CD14-positive monocyte (primary cell): ENCODE measurements around the gene COX11. TPM values are rescaled to one million over a fixed set of nuclear protein-coding genes. Genes with fewer than 3 reads are reported as not detected.

Source experiments
- DNase-seq, 3 donors: peaks; one replicate each; pipeline ENCODE4 v3.0.0-alpha.2; 2011 to 2022
- H2AFZ ChIP-seq: 2 replicates; pipeline ENCODE4 v1.6.0; 2012; ENCODE audit warnings: mild to moderate bottlenecking, low read depth, low read length, inconsistent platforms; ENCODE audit not compliant: insufficient read depth, poor library complexity, severe bottlenecking
- H3K27ac ChIP-seq, 2 donors: 1 replicate in 1 of 2; 2 replicates in 1 of 2; pipeline ENCODE4 v1.5.1; 2012 to 2013; ENCODE audit warnings: low read length in 2 of 2, control low read depth in 1 of 2, inconsistent platforms in 1 of 2, low read depth in 1 of 2, mild to moderate bottlenecking in 1 of 2
- H3K27me3 ChIP-seq, 2 donors: one replicate each; pipeline versions ENCODE4 v1.6.0 to v1.6.1; 2011 to 2013; ENCODE audit warnings: low read length in 2 of 2; ENCODE audit not compliant: control insufficient read depth in 2 of 2, insufficient read depth in 2 of 2
- H3K36me3 ChIP-seq, 2 donors: replicated peaks in 1 of 2; 1 replicate in 1 of 2; 2 replicates in 1 of 2; pipeline versions ENCODE4 v1.5.1 to v1.6.1; 2012 to 2013; ENCODE audit warnings: low read length in 2 of 2, control low read depth in 1 of 2, inconsistent platforms in 1 of 2, mild to moderate bottlenecking in 1 of 2; ENCODE audit not compliant: insufficient read depth in 2 of 2, control insufficient read depth in 1 of 2
- H3K4me1 ChIP-seq, 2 donors: 1 replicate in 1 of 2; 2 replicates in 1 of 2; pipeline versions ENCODE4 v1.5.1 to v1.6.1; 2012 to 2013; ENCODE audit warnings: low read length in 2 of 2, control low read depth in 1 of 2, inconsistent platforms in 1 of 2, mild to moderate bottlenecking in 1 of 2, moderate library complexity in 1 of 2; ENCODE audit not compliant: insufficient read depth in 2 of 2, control insufficient read depth in 1 of 2
- H3K4me2 ChIP-seq: replicated peaks from 2 replicates; pipeline ENCODE3; 2012; ENCODE audit warnings: low read length, moderate library complexity, mild to moderate bottlenecking; ENCODE audit not compliant: poor library complexity, severe bottlenecking; ENCODE audit errors: extremely low read depth
- H3K4me3 ChIP-seq, 3 experiments: fragments of 200-600 bp in 1 of 3; sonication (generic) in 1 of 3; replicated peaks in 1 of 3; 1 replicate in 2 of 3; 2 replicates in 1 of 3; pipeline ENCODE4 v1.5.1; 2011 to 2013; ENCODE audit warnings: low read length in 3 of 3, mild to moderate bottlenecking in 3 of 3, control low read depth in 2 of 3, low read depth in 2 of 3, inconsistent platforms in 1 of 3, moderate library complexity in 1 of 3
- H3K79me2 ChIP-seq: 2 replicates; pipeline ENCODE4 v1.6.0; 2012; ENCODE audit warnings: mild to moderate bottlenecking, control low read depth, inconsistent platforms, low read length, moderate library complexity; ENCODE audit not compliant: insufficient read depth
- H3K9ac ChIP-seq: 2 replicates; pipeline ENCODE4 v1.6.0; 2017; ENCODE audit warnings: low read length, mild to moderate bottlenecking; ENCODE audit not compliant: insufficient read depth, poor library complexity, severe bottlenecking
- H3K9me3 ChIP-seq, 2 donors: replicated peaks in 1 of 2; 1 replicate in 1 of 2; 2 replicates in 1 of 2; pipeline versions ENCODE4 v1.5.1 to v1.6.1; 2012 to 2013; ENCODE audit warnings: low read length in 2 of 2, control low read depth in 1 of 2; ENCODE audit not compliant: control insufficient read depth in 1 of 2, insufficient read depth in 1 of 2
- H4K20me1 ChIP-seq: 2 replicates; pipeline ENCODE4 v1.6.0; 2012; ENCODE audit warnings: mild to moderate bottlenecking, low read length, control low read depth, moderate library complexity; ENCODE audit not compliant: insufficient read depth
- H3K27ac Mint-ChIP-seq, 7 donors: one replicate each; pipeline ENCODE4 v1.8.0; 2020; ENCODE audit warnings: mild to moderate bottlenecking in 7 of 7, mixed read lengths in 7 of 7, moderate library complexity in 6 of 7, inconsistent platforms in 2 of 7
- H3K27me3 Mint-ChIP-seq, 3 donors: one replicate each; pipeline ENCODE4 v1.8.0; 2021 to 2022; ENCODE audit warnings: low read depth in 3 of 3, mild to moderate bottlenecking in 3 of 3, mixed read lengths in 3 of 3, moderate library complexity in 3 of 3, inconsistent platforms in 1 of 3
- H3K36me3 Mint-ChIP-seq, 2 donors: one replicate each; pipeline ENCODE4 v1.8.0; 2020; ENCODE audit warnings: mixed read lengths in 2 of 2, inconsistent platforms in 1 of 2, mild to moderate bottlenecking in 1 of 2
- H3K4me1 Mint-ChIP-seq: one replicate; pipeline ENCODE4 v1.8.0; 2020; ENCODE audit warnings: mild to moderate bottlenecking, mixed read lengths
- H3K4me3 Mint-ChIP-seq, 2 donors: one replicate each; pipeline ENCODE4 v1.8.0; 2020; ENCODE audit warnings: mild to moderate bottlenecking in 2 of 2, mixed read lengths in 2 of 2, moderate library complexity in 1 of 2
- H3K9me3 Mint-ChIP-seq, 7 donors: one replicate each; pipeline ENCODE4 v1.8.0; 2020 to 2022; ENCODE audit warnings: mixed read lengths in 7 of 7, mild to moderate bottlenecking in 6 of 7, moderate library complexity in 6 of 7, inconsistent platforms in 2 of 7
- WGBS: methylation state at CpG from one replicate; pipeline ENCODE4 v1.1.5; 2013; ENCODE audit warnings: missing lambda C conversion rate; ENCODE audit not compliant: insufficient coverage; 5-methylcytosine and 5-hydroxymethylcytosine counted together
- intact Hi-C, 2 donors: fragments of 100-400 bp; cut with micrococcal nuclease; formaldehyde crosslinking; loops; one replicate each; pipeline versions ENCODE4 v1.15.0 to v1.15.1; 2023
- polyA plus RNA-seq, 3 donors: library from polyadenylated mRNA; depleted of rRNA in 1 of 3; unstranded in 2 of 3; stranded (reverse) in 1 of 3; fragments of 300-500 nt in 2 of 3; fragments of >200 nt in 1 of 3; fragmentation: Illumina TruSeq in 2 of 3; gene quantifications; 1 replicate in 2 of 3; 2 replicates in 1 of 3; pipeline ENCODE4 v1.2.3, GENCODE V29; 2012 to 2021
- small RNA-seq: library from RNA; depleted of rRNA; stranded (forward); fragments of <200 nt; gene quantifications from one replicate; pipeline ENCODE3, GENCODE V24; 2012; ENCODE audit warnings: low read depth; ENCODE audit not compliant: insufficient read length
- TF ChIP-seq, protein P1 (sequence below): fragments of 200-600 bp; IDR thresholded peaks from one replicate; pipeline ENCODE4 v1.8.0; 2022; ENCODE audit warnings: antibody characterized with exemption, mild to moderate bottlenecking

Gene COX11
- polyA plus RNA-seq, 3 donors, result 13.2 to 24.8 (median 14.7) TPM

DNA sequence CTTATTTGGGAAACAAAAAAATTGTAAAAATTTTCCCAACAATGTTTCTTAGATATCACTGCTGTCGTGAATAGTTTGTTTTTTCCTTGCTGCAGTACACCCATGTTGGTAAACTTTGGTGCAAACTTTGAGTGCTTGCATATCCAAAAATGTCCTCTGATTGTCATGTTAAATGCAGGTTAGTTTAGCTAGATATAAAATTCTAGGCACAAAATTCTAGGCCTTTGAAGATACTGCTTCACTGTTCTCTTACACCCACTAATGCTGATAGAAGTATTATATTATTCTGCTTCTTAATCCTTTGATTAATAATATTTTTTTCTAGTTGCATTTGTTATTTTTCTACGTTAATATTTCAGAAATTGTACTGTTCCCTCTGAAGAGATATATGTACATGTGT, 51.7 kb downstream of the COX11 start:
- H3K36me3 Mint-ChIP-seq, result no peaks in the 10 kb centered on the region
- no peak overlapping the region for H3K27ac ChIP-seq
- no peaks in the 10 kb centered on the region for H3K27me3 ChIP-seq
- no peak overlapping the region for H3K4me3 Mint-ChIP-seq
- no peaks in the 10 kb centered on the region for H3K36me3 ChIP-seq
- peaks cover 4 to 12% (median 7%) of the 10 kb centered on the region in 7 donors for H3K9me3 Mint-ChIP-seq
- H3K9ac ChIP-seq, result no peak overlapping the region
- no peak overlapping the region for H2AFZ ChIP-seq
- H4K20me1 ChIP-seq, result no peaks in the 10 kb centered on the region
- no peaks in the 10 kb centered on the region for H3K79me2 ChIP-seq
- TF ChIP-seq, protein P1, sequence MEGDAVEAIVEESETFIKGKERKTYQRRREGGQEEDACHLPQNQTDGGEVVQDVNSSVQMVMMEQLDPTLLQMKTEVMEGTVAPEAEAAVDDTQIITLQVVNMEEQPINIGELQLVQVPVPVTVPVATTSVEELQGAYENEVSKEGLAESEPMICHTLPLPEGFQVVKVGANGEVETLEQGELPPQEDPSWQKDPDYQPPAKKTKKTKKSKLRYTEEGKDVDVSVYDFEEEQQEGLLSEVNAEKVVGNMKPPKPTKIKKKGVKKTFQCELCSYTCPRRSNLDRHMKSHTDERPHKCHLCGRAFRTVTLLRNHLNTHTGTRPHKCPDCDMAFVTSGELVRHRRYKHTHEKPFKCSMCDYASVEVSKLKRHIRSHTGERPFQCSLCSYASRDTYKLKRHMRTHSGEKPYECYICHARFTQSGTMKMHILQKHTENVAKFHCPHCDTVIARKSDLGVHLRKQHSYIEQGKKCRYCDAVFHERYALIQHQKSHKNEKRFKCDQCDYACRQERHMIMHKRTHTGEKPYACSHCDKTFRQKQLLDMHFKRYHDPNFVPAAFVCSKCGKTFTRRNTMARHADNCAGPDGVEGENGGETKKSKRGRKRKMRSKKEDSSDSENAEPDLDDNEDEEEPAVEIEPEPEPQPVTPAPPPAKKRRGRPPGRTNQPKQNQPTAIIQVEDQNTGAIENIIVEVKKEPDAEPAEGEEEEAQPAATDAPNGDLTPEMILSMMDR, result no peak
- H3K4me1 ChIP-seq, result no peaks in the 10 kb centered on the region
- WGBS, result no CpG with 5 or more reads among the region's 2 CpGs
- no peak overlapping the region for H3K4me3 ChIP-seq
- H3K9me3 ChIP-seq, result no peaks in the 10 kb centered on the region
- H3K27ac Mint-ChIP-seq, result no peak overlapping the region
- H3K27me3 Mint-ChIP-seq, result no peaks in the 10 kb centered on the region
- H3K4me2 ChIP-seq, result no peak overlapping the region
- intact Hi-C loops, result no loop called here
- no peaks in the 10 kb centered on the region for H3K4me1 Mint-ChIP-seq
- no peak for DNase-seq

Small RNA genes within 50 kb of the gene (small RNA-seq; reads per million reads assigned to genes)
- gene AC007485.1, result not detected

Other genes with a start within 250 kb of the COX11 start
- gene TOM1L1, start 67.8 kb downstream of the COX11 start, polyA plus RNA-seq, result under 1 TPM in 1 of 3 donors, not detected in 2; 0.32 TPM
- gene STXBP4, start 111 bp upstream of the COX11 start, polyA plus RNA-seq, result 1 to 10 TPM in 1 of 3 donors, under 1 TPM in 2; 0.27 to 1.8 (median 0.44) TPM